ENCODE measurements around the gene OR10G4.

DNA sequence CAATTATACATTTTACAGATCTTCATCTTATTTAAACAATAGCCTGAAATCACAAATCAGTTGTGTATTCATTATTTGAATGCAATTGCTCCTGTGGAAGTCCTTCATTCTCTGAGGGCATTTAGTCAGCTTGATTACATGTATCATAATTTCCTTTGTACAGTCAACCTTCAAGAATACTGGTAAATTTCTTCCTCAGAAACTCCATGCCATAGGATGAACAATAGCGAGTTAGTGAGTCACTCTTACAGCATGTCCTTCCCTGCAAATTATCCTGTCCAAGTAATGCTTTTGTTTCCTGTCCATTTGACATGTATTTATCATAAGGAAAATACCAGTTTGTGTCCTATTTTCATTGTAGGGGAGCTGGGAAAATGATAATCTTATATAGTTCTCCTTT is 39.0 kb upstream of the OR10G4 start:
- no peak for TF ChIP-seq POLR2A (IDR thresholded peaks at IDR 0.05)
- TF ChIP-seq, protein P1, sequence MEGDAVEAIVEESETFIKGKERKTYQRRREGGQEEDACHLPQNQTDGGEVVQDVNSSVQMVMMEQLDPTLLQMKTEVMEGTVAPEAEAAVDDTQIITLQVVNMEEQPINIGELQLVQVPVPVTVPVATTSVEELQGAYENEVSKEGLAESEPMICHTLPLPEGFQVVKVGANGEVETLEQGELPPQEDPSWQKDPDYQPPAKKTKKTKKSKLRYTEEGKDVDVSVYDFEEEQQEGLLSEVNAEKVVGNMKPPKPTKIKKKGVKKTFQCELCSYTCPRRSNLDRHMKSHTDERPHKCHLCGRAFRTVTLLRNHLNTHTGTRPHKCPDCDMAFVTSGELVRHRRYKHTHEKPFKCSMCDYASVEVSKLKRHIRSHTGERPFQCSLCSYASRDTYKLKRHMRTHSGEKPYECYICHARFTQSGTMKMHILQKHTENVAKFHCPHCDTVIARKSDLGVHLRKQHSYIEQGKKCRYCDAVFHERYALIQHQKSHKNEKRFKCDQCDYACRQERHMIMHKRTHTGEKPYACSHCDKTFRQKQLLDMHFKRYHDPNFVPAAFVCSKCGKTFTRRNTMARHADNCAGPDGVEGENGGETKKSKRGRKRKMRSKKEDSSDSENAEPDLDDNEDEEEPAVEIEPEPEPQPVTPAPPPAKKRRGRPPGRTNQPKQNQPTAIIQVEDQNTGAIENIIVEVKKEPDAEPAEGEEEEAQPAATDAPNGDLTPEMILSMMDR (IDR thresholded peaks at IDR 0.05), result no peak

Measured in Peyer's patch (tissue), 4 donors.